ENCODE results near the gene ETV5. TPM values are rescaled to one million over a fixed set of nuclear protein-coding genes. Genes with fewer than 3 reads are reported as not detected.

ETV5 gene
- total and polyA plus RNA-seq, 10 of the 15 experiments (the other 5 are each of a cell fraction or from before 2014, with no cell fraction given) = 5.0 to 18.4 (median 7.4) TPM

DNA sequence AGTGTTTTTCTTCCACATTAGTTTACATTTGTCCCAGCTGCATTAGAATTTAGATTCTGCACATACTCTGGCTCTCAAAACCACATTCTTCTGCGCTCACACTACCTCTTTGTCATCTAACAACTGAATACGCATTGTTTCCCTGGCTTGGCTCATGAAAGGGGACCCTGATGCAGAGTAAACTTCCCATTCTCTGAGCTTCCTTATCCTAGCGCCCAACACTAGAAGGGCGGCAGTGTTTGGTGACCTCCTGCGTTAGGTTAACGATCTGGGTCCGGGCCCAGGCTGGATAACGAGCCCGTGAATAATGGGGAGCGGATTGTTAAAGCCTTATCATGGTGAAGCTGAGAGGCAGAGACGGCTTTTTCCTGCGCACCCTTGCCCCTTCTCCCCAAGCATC, 63.9 kb downstream of the ETV5 start:
- Histone ChIP-seq H4K20me1 (ENCODE audit: control insufficient read depth, insufficient read depth) (no peaks in the 10 kb centered on the region), H3K4me1 (ENCODE audit: control insufficient read depth, insufficient read depth, low read length) (no peaks in the 10 kb centered on the region), H3K9ac (ENCODE audit: control insufficient read depth, insufficient read depth, low read length) (no peak overlapping the region), H3K36me3 (ENCODE audit: control insufficient read depth in 2 of 2, insufficient read depth in 2 of 2, low read length in 1 of 2) (no peaks in the 10 kb centered on the region), H3K4me2 (ENCODE audit: control insufficient read depth, insufficient read depth) (no peak overlapping the region), H3K79me2 (ENCODE audit: control insufficient read depth, insufficient read depth, low read length) (no peaks in the 10 kb centered on the region), H3K27ac (ENCODE audit: control insufficient read depth, insufficient read depth) (no peak overlapping the region), H2AFZ (ENCODE audit: control insufficient read depth, low read depth, low read length) (no peak overlapping the region), H3K4me3 (no peak overlapping the region), H3K27me3 (replicated peaks in 1 of 2; ENCODE audit: control insufficient read depth in 2 of 2, insufficient read depth in 2 of 2, low read length in 1 of 2) (peaks cover 0 to 1% of the 10 kb centered on the region in 2 experiments; a peak in 2 of 4 replicates), H3K9me3 (replicated peaks; ENCODE audit: control insufficient read depth, insufficient read depth, low read length) (no peaks in the 10 kb centered on the region)
- no peak for DNase-seq (ENCODE audit: low read depth, low spot score)
- no peak for FAIRE-seq
- RAD21 ChIA-PET (ENCODE audit: unreplicated experiment) = no interaction called here
- intact Hi-C loops (cut with micrococcal nuclease; ENCODE audit: unreplicated experiment) (no loop called here), in situ Hi-C loops (cut with MboI) (no loop called here)
- BruUV-seq (replicated peaks) = no TSS peak
- 64% methylated on average over 12 of the region's 12 CpGs for WGBS (ENCODE audit: insufficient coverage, insufficient replicate concordance, low lambda C conversion rate, missing lambda C conversion rate)
- no peak for ATAC-seq
- TF ChIP-seq CREM (IDR thresholded peaks at IDR 0.05; ENCODE audit: low read depth) (no peak), ZSCAN29 (IDR thresholded peaks at IDR 0.05) (no peak), ZNF384 (IDR thresholded peaks at IDR 0.05; ENCODE audit: borderline replicate concordance, low read depth, low read length) (no peak), GABPA (IDR thresholded peaks at IDR 0.05; ENCODE audit: low read depth) (no peak)
- CTCF ChIA-PET = interaction anchor here (0.6 to 1.5 kb wide), 2 partner anchors 9 to 64 kb away, joined by 4 read pairs; no protein-coding TSS in a partner anchor
- SMC1A ChIA-PET (ENCODE audit: uncharacterized antibody, unreplicated experiment) = interaction anchor here (1.0 kb wide), 1 partner anchor 191 kb away, joined by 3 read pairs; no protein-coding TSS in a partner anchor
- POLR2A ChIA-PET = no interaction called here

DNA sequence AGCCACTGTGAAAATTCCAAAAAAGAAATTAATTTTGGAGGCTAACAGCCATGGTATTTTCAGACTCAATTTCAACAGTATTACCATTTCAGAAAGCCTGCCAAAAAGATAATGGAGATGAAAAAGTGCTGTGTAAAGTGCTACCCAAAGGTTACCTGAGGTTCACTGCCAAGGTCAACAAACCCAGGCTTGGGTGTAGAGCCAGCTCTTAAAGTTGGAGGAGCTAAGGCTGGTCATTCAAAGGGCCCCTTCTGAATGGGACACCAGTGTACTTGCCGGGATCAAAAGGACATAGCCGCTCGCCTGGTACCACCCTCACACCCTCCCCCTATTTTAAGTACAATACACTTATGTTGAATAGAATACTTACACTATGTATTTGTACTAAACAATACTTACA, 64.5 kb downstream of the ETV5 start:
- no peak overlapping the region for H3K9ac ChIP-seq (ENCODE audit: control insufficient read depth, insufficient read depth, low read length)
- BruUV-seq (replicated peaks) = no TSS peak
- H2AFZ ChIP-seq (ENCODE audit: control insufficient read depth, low read depth, low read length) = no peak overlapping the region
- RAD21 ChIA-PET (ENCODE audit: unreplicated experiment) = no interaction called here
- WGBS (ENCODE audit: insufficient coverage, insufficient replicate concordance, low lambda C conversion rate, missing lambda C conversion rate) = 76% methylated on average over 3 of the region's 3 CpGs
- no peaks in the 10 kb centered on the region for H3K36me3 ChIP-seq (ENCODE audit: control insufficient read depth in 2 of 2, insufficient read depth in 2 of 2, low read length in 1 of 2)
- H3K9me3 ChIP-seq (replicated peaks; ENCODE audit: control insufficient read depth, insufficient read depth, low read length) = no peaks in the 10 kb centered on the region
- ATAC-seq = no peak
- no peak overlapping the region for H3K4me3 ChIP-seq
- peaks cover 0 to 1% of the 10 kb centered on the region in 2 experiments; a peak in 2 of 4 replicates for H3K27me3 ChIP-seq (replicated peaks in 1 of 2; ENCODE audit: control insufficient read depth in 2 of 2, insufficient read depth in 2 of 2, low read length in 1 of 2)
- H3K4me2 ChIP-seq (ENCODE audit: control insufficient read depth, insufficient read depth) = no peak overlapping the region
- no peaks in the 10 kb centered on the region for H4K20me1 ChIP-seq (ENCODE audit: control insufficient read depth, insufficient read depth)
- POLR2A ChIA-PET = no interaction called here
- SMC1A ChIA-PET (ENCODE audit: uncharacterized antibody, unreplicated experiment) = no interaction called here
- no peaks in the 10 kb centered on the region for H3K4me1 ChIP-seq (ENCODE audit: control insufficient read depth, insufficient read depth, low read length)
- no peaks in the 10 kb centered on the region for H3K79me2 ChIP-seq (ENCODE audit: control insufficient read depth, insufficient read depth, low read length)
- no peak overlapping the region for H3K27ac ChIP-seq (ENCODE audit: control insufficient read depth, insufficient read depth)
- CTCF ChIA-PET = interaction anchor here (0.6 kb wide), 1 partner anchor 63 kb away, joined by 4 read pairs; no protein-coding TSS in a partner anchor
- no peak for FAIRE-seq
- intact Hi-C loops (cut with micrococcal nuclease; ENCODE audit: unreplicated experiment) (no loop called here), in situ Hi-C loops (cut with MboI) (no loop called here)
- DNase-seq (ENCODE audit: low read depth, low spot score) = no peak
- TF ChIP-seq, protein P1, sequence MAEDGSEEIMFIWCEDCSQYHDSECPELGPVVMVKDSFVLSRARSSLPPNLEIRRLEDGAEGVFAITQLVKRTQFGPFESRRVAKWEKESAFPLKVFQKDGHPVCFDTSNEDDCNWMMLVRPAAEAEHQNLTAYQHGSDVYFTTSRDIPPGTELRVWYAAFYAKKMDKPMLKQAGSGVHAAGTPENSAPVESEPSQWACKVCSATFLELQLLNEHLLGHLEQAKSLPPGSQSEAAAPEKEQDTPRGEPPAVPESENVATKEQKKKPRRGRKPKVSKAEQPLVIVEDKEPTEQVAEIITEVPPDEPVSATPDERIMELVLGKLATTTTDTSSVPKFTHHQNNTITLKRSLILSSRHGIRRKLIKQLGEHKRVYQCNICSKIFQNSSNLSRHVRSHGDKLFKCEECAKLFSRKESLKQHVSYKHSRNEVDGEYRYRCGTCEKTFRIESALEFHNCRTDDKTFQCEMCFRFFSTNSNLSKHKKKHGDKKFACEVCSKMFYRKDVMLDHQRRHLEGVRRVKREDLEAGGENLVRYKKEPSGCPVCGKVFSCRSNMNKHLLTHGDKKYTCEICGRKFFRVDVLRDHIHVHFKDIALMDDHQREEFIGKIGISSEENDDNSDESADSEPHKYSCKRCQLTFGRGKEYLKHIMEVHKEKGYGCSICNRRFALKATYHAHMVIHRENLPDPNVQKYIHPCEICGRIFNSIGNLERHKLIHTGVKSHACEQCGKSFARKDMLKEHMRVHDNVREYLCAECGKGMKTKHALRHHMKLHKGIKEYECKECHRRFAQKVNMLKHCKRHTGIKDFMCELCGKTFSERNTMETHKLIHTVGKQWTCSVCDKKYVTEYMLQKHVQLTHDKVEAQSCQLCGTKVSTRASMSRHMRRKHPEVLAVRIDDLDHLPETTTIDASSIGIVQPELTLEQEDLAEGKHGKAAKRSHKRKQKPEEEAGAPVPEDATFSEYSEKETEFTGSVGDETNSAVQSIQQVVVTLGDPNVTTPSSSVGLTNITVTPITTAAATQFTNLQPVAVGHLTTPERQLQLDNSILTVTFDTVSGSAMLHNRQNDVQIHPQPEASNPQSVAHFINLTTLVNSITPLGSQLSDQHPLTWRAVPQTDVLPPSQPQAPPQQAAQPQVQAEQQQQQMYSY (CRISPR knock-in tag; IDR thresholded peaks at IDR 0.05) = no peak
- TF ChIP-seq ZZZ3 (IDR thresholded peaks at IDR 0.05; ENCODE audit: control insufficient read depth, insufficient read length, low read depth) (no peak), SIX5 (IDR thresholded peaks at IDR 0.05; ENCODE audit: low read depth, low read length, severe bottlenecking) (no peak), MXI1 (IDR thresholded peaks at IDR 0.05; ENCODE audit: low read depth, low read length) (no peak), RAD21 (IDR thresholded peaks at IDR 0.05; ENCODE audit: insufficient read depth, low read depth, low read length) (no peak), ESRRA (IDR thresholded peaks at IDR 0.05; ENCODE audit: low read length) (no peak), PAX5 (IDR thresholded peaks at IDR 0.05; ENCODE audit: borderline replicate concordance, low read depth, low read length) (no peak)
- TF ChIP-seq, protein P2, sequence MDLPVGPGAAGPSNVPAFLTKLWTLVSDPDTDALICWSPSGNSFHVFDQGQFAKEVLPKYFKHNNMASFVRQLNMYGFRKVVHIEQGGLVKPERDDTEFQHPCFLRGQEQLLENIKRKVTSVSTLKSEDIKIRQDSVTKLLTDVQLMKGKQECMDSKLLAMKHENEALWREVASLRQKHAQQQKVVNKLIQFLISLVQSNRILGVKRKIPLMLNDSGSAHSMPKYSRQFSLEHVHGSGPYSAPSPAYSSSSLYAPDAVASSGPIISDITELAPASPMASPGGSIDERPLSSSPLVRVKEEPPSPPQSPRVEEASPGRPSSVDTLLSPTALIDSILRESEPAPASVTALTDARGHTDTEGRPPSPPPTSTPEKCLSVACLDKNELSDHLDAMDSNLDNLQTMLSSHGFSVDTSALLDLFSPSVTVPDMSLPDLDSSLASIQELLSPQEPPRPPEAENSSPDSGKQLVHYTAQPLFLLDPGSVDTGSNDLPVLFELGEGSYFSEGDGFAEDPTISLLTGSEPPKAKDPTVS (IDR thresholded peaks at IDR 0.05; ENCODE audit: low read depth, low read length) = no peak

Measured in GM12878 (cell line).